GM19025 (cell line): ENCODE measurements around the gene SEC31A.
"Not testable (repeated sequence)": the region's sequence is repeated elsewhere in the genome, so short reads cannot be mapped to it uniquely, and the experiment has no call there.

ENCODE experiments used
- ATAC-seq: cut with Tn5 transposase; IDR thresholded peaks from one replicate; pipeline ENCODE4 v1.9.1; 2021; ENCODE audit warnings: mild to moderate bottlenecking, low read depth, moderate library complexity; ENCODE audit not compliant: unreplicated experiment

Gene SEC31A

DNA sequence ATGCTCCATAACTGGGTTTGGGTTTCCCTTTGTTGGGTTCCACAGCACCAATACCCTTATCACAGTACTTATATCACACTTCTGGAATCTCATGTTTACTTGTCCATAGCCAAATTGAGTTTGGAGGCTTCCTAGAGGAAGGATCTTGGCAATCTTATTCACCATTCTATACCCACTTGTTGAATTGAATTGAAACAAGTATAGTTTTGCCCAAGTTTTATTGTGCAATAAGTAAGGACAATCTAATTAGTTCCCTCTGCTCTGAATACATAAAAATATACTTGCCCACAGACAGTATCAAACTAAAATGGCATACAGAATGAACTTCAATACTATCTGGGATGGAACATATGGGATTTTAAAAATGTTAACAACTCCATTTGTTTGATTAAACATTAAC, 40.3 kb downstream of the SEC31A start:
- no peak for ATAC-seq

GRCh38 chr4:82848706-82849105, 42.2 kb downstream of the SEC31A start:
- ATAC-seq, result no peak

GRCh38 chr4:82842593-82842992, 48.4 kb downstream of the SEC31A start:
- no peak for ATAC-seq

- no peak for ATAC-seq
Observed at GRCh38 chr4:82839624-82840023, 51.3 kb downstream of the SEC31A start.

DNA sequence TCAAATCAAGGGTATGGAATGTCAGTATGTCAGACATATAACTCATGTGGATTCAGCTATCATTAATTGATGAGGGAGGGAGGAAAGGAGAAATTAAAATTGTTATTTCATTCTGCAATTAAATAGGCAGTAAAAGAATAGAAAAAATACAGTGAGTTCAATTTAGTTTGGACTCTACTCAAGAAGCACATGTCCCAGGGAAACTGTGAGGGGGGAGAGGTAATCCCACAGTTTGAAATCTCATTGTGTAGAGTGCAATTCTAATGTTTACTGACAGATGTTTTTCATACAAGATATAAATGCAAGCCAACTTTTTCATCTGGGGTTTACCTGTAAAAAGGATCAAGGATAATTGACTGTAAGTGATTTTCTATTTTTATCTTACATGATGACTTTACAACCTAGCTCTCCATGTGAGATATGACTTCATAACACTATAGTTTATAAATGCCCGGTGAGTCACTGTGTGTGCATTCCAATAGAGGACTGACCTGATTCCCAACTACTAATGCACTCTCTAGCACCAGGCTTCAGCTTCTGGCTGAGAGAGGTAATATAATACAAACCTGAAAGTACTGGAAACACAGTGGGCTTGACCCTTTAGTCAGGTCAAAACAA, 57.1 kb downstream of the SEC31A start:
- ATAC-seq, result no peak

DNA sequence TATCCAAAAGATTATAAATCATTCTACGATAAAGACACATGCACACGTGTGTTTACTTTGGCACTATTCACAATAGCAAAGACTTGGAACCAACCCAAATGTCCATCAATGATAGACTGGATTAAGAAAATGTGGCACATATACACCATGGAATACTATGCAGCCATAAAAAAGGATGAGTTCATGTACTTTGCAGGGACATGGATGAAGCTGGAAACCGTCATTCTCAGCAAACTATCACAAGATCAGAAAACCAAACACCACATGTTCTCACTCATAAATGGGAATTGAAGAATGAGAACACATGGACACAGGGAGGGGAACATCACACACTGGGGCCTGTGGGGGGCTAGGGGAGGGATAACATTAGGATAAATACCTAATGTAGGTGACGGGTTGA, 57.9 kb downstream of the SEC31A start:
- ATAC-seq, result not testable (repeated sequence)

GRCh38 chr4:82825425-82825824, 65.5 kb downstream of the SEC31A start:
- ATAC-seq, result no peak

DNA sequence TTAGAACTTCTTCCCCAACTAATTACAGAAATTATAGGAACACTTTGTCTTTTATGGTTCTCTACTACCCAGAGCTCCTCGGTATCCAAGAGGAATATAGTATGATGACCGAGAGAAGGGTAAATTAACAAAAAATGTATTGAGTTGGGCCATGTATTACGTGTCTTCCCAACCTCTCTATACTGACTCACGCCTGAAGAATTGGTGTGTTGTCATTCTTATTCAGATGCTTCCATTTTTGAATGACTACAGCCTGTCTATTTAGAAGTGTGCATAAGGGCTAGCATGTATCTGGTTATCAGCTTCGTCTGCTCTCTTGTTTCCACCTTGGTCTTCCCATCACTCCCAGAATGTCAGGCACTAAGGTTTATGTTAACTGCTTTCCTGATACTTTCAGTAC, 67.9 kb downstream of the SEC31A start:
- no peak for ATAC-seq

- no peak for ATAC-seq
Observed at GRCh38 chr4:82820689-82821088, 70.3 kb downstream of the SEC31A start.

- no peak for ATAC-seq
Observed at GRCh38 chr4:82818664-82819662, 72.0 kb downstream of the SEC31A start.

- ATAC-seq, result not testable (repeated sequence)
Observed at GRCh38 chr4:82816874-82817273, 74.1 kb downstream of the SEC31A start.

DNA sequence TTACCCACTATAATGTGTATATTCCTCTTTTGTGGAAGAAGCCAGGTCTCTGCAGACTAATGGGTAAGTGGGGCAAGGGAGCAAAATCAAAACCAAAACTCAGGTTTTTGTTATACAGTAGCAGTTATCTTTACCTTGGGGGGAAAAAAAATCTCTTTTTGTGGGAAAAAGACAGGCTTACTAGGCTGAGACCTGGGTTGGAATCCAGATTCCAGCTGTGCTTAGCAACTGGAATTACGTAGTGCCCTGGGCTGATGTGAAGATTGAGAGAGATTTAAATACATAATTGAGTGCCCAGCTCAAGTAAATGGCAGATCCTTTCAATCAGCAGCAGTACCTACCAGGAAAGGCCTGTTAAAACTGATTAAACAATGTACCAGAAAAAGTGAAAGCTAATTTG, 76.9 kb downstream of the SEC31A start:
- no peak for ATAC-seq

DNA sequence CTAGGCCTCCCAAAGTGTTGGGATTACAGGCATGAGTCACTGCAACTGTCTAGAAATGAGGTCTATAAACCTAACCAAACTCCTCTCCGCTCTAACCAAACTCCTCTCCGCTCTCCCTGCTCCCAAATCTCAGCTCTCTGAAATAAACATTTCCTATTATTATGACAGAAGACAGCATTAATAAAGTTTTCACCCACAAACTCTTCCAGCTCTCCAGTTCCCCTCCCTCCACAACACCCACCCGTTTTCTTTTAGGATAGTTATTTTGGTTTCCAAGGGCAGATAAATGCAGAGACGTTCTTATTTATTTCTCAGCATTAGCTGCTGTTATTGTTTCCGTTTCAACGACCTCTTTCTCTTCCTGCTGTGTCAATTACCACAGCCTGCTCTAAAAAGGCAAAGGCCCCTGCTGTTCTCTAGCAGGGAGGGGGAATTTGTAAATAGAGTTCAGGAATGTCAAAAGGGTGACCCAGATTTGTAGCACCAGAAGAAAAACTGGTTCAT, 79.1 kb downstream of the SEC31A start:
- no peak for ATAC-seq

DNA sequence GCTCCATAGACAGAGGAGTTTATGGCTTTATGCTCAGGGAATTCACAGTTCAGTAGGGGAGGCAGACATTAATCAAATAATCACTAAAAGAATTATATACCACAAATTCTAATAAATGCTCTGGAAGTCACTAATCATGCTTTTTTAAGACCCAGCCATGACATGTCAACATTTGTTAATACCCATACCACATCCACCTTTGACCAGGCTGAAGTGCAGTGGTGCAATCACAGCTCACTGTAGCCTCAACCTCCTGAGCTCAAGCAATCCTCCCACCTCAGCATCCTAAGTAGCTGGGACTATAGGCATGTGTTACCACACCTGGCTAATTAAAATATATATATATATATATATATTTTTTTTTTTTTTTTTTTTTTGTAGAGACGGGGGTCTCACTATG, 79.6 kb downstream of the SEC31A start:
- no peak for ATAC-seq

DNA sequence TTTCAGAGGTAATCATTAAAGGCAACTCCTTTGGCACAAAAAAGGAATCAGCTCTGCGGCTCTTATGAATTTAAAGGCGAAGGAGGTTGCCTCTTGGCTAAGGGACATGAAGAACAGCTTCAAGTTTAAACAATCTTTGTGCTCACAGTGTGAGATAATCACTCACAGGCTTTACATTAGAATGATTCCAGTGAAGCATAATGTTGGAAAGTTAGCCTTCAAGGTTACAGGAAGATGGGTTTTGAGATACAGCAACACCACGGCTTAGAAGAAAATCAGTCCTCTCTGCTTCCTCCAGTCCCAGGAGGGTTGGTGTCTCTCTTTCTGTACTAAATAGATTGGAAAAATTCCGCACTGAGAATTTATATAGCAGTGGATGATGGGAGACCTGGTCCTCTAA, 80.8 kb downstream of the SEC31A start:
- no peak for ATAC-seq

- ATAC-seq, result no peak
Observed at GRCh38 chr4:82809619-82810018, 81.3 kb downstream of the SEC31A start.

DNA sequence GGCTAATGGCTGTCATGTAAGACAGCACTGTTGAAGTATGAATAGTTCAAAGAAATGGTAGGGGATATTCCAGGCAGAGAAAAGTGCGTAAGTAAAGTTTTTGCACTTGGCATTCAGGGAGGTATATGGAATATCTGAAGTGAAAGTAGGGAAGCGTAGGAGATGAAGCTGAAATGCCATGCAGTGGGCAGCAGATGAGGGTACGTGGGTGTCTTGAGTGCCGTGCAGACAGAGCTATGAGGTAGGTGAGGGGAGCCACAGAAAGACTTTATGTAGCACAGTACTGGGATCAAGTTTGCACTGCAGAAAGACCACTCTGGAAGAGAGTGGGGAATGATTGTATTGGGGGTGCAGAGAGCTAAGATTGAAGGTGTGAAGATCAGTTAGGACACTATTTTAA, 87.2 kb downstream of the SEC31A start:
- no peak for ATAC-seq

DNA sequence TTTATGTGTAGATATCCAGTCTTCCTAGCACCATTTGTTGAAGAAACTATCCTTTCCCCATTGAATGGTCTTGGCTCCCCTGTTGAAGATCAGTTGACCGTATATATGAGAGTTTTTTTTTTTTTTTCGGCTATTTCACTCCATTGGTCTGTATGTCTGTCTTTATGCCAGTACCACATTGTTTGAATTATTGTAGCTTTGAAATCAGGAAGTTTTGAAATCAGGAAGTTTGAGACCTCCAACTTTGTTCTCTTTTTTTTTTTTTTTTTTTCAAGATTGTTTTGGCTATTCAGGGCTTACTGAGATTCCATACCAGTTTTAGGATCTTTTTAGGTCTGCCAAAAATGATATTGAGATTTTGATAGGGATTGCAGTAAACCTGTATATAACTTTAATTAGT, 88.0 kb downstream of the SEC31A start:
- ATAC-seq, result no peak

DNA sequence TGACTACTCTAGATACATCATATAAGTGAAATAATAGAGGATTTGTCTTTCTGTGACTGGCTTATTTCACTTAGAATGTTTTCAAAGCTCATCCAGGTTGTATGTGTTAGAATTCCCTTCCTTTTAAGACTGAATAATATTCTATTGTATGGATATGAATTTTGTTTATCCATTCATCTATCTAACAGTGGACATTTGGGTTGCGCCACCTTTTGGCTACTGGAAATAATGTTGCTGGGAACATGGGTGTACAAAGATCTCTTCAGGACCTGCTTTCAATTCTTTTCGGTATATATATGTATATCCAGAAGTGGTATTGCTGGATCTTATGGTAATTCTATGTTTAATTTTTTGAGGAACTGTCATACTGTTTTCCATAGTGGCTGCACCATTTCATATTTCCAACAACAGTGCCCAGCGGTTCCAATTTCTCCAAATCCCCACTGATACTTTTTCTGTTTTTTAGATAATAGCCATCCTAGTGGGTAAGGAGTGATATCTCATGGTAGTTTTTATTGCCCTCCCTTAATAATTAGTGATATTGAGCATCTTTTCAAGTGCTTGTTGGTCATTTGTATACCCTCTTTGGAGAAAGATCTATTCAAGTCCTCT, 88.9 kb downstream of the SEC31A start:
- no peak for ATAC-seq

GRCh38 chr4:82799006-82799881, 91.7 kb downstream of the SEC31A start:
- ATAC-seq, result no peak
